K562 (cell line): ENCODE measurements around the gene LYVE1.

ENCODE experiments used
- POLR3A ChIP-seq: IDR thresholded peaks from 2 replicates; pipeline ENCODE4 v1.6.1; 2011; ENCODE audit warnings: borderline replicate concordance, mild to moderate bottlenecking, moderate library complexity; ENCODE audit not compliant: insufficient read length, insufficient read depth; ENCODE audit errors: extremely low read depth
- TCF7L2 ChIP-seq: fragments of 150-350 bp; IDR thresholded peaks from 2 replicates; pipeline ENCODE4 v1.6.1; 2016; ENCODE audit warnings: low read depth, mild to moderate bottlenecking, low read length, moderate library complexity

DNA sequence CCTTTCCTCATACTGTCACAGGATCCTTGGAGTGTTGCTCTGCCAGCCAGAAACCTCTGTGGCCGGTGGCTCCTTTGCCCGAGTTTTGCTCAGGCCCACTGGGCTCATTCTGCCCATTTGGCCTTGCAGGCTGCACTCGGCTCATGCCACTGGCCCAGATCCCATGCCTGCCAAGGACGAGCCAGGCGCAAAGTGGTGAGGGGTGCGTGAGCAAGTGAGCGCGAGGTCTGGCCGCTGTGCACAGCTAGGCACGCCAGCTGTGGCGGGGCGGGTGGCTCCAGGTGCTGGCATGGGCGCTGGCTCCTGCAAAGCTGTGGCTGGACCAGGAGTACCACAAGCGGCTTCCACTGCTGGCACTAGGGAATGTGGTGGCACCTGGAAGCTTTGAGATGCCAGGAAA lies 24.7 kb downstream of the LYVE1 start:
- TF ChIP-seq TCF7L2 (no peak), POLR3A (no peak)
